Gastroesophageal sphincter (tissue), 4 donors: ENCODE results near the gene GPR171. TPM values are rescaled to one million over a fixed set of nuclear protein-coding genes. Genes with fewer than 3 reads are reported as not detected.

Experiments used
- ATAC-seq: fragments of 150-250 bp; one replicate; pipeline ENCODE4 v1.9.1; 2016; ENCODE audit warnings: mild to moderate bottlenecking, moderate library complexity
- H3K27ac ChIP-seq, 4 donors: fragments of 200-600 bp; sonication (generic) in 3 of 4; 1 replicate in 3 of 4; 2 replicates in 1 of 4; pipeline ENCODE4 v1.5.1; 2016 to 2019
- H3K27me3 ChIP-seq: fragments of 200-600 bp; sonication (generic); one replicate; pipeline ENCODE4 v1.5.1; 2019
- H3K36me3 ChIP-seq, 2 donors: fragments of 200-600 bp; sonication (generic); one replicate each; pipeline ENCODE4 v1.5.1; 2019; ENCODE audit warnings: control low read depth in 1 of 2
- H3K4me1 ChIP-seq, 3 donors: fragments of 200-600 bp; sonication (generic); 1 replicate in 2 of 3; 2 replicates in 1 of 3; pipeline ENCODE4 v1.5.1; 2016 to 2019; ENCODE audit warnings: control low read depth in 2 of 3
- H3K4me3 ChIP-seq, 2 donors: fragments of 200-600 bp; sonication (generic); one replicate each; pipeline ENCODE4 v1.5.1; 2019; ENCODE audit warnings: mild to moderate bottlenecking in 1 of 2, moderate library complexity in 1 of 2
- H3K9me3 ChIP-seq, 3 donors: fragments of 200-600 bp; sonication (generic); one replicate each; pipeline ENCODE4 v1.5.1; 2017 to 2019; ENCODE audit warnings: control low read depth in 2 of 3
- EP300 ChIP-seq: sonication (generic); formaldehyde crosslinking; IDR thresholded peaks from one replicate; pipeline ENCODE4 v1.6.1; 2017; ENCODE audit warnings: antibody characterized with exemption, mild to moderate bottlenecking
- POLR2A ChIP-seq, 2 donors: fragments of 450-650 bp; IDR thresholded peaks; one replicate each; pipeline ENCODE4 v1.6.1; 2017; ENCODE audit warnings: antibody characterized with exemption in 2 of 2, mild to moderate bottlenecking in 2 of 2, moderate library complexity in 1 of 2
- POLR2AphosphoS5 ChIP-seq: sonication (generic); formaldehyde crosslinking; IDR thresholded peaks from one replicate; pipeline ENCODE4 v1.6.1; 2017; ENCODE audit warnings: antibody characterized with exemption
- WGBS, 2 donors: methylation state at CpG; one replicate each; pipeline ENCODE4 v1.1.5; 2018; ENCODE audit warnings: low coverage in 1 of 2; 5-methylcytosine and 5-hydroxymethylcytosine counted together
- total RNA-seq, 4 donors: library from RNA; depleted of rRNA; stranded (reverse); fragments of >200 nt; gene quantifications; one replicate each; pipeline ENCODE4 v1.1.0, GENCODE V29; 2016
- TF ChIP-seq, protein P1 (sequence below), 4 experiments: fragments of 200-600 bp in 2 of 4; fragments of 450-650 bp in 2 of 4; sonication (generic) in 1 of 4; IDR thresholded peaks; one replicate each; pipeline ENCODE4 v1.5.1; 2017 to 2019; ENCODE audit warnings: antibody characterized with exemption in 4 of 4, mild to moderate bottlenecking in 2 of 4, moderate library complexity in 2 of 4

The GPR171 gene
- total RNA-seq, 4 donors from 2014 or later, result 0.31 to 4.3 (median 1.2) TPM

DNA sequence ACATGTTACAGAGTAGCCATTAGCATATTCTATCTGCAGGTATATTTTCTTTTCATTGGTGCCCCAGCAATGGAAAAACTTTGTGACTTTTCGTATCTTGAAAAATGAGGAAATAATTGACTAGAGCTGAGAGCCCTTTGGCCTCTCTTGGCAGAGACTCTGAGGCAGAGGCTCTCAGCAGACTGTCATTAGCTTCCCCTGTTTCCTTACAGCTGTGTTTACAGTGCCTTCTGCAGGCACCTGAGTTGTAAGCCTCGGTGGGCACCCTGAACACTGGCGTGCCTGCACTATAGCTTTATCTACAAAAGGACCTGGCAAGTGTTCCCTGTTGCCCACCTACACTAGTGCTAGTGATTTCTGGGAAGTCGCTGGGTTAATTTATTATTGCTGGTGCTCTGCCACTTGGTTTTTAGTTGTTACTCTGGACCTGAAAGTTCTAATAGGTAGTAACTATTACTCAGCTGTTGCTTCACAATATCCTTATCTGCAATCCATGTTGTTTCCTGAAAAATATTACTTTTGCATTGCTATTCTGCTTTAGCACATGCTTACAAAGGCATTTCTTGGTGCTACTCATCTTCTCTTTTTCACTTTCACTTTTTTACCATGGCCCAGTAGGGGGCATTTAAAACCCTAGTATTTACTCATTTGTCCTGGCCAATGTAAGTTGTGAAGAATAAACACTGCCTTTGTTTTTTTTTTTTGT lies 7.8 kb upstream of the GPR171 start:
- ATAC-seq, result peak; percentile 31
- Histone ChIP-seq H3K4me1 (no peaks in the 10 kb centered on the region), H3K36me3 (no peaks in the 10 kb centered on the region), H3K9me3 (no peaks in the 10 kb centered on the region), H3K4me3 (no peak overlapping the region), H3K27me3 (no peaks in the 10 kb centered on the region), H3K27ac (no peak overlapping the region)
- 48 to 70% methylated on average over 3 to 4 of the region's 4 CpGs for WGBS, 2 donors
- TF ChIP-seq, protein P1, sequence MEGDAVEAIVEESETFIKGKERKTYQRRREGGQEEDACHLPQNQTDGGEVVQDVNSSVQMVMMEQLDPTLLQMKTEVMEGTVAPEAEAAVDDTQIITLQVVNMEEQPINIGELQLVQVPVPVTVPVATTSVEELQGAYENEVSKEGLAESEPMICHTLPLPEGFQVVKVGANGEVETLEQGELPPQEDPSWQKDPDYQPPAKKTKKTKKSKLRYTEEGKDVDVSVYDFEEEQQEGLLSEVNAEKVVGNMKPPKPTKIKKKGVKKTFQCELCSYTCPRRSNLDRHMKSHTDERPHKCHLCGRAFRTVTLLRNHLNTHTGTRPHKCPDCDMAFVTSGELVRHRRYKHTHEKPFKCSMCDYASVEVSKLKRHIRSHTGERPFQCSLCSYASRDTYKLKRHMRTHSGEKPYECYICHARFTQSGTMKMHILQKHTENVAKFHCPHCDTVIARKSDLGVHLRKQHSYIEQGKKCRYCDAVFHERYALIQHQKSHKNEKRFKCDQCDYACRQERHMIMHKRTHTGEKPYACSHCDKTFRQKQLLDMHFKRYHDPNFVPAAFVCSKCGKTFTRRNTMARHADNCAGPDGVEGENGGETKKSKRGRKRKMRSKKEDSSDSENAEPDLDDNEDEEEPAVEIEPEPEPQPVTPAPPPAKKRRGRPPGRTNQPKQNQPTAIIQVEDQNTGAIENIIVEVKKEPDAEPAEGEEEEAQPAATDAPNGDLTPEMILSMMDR (IDR thresholded peaks at IDR 0.05), result no peak
- no peak for TF ChIP-seq POLR2AphosphoS5
- TF ChIP-seq POLR2A (IDR thresholded peaks at IDR 0.05), result no peak
- no peak for TF ChIP-seq EP300

DNA sequence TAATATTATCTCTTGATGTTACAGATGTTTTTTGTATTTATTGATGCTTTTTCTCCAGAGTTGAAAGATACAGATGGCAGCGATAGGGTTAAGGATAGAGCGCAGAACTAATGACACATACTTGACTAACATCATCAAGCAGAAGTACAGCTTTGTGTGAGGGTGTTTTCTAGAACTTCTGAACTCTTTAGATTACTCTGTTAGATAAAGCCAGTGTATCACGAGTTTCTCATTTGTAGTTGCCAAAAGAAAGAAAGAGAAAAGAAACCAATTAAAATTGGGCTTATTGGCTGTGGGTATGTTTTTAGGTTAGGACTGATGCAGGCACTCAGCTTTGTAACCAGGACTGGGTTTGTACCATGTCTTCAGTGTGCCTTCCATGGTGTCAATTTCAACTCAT lies 6.6 kb upstream of the GPR171 start:
- H3K4me1 ChIP-seq, result no peaks in the 10 kb centered on the region
- H3K27me3 ChIP-seq, result no peaks in the 10 kb centered on the region
- TF ChIP-seq POLR2A (IDR thresholded peaks at IDR 0.05) (no peak), POLR2AphosphoS5 (no peak), EP300 (no peak)
- TF ChIP-seq, protein P1 (IDR thresholded peaks at IDR 0.05), result no peak
- WGBS, 2 donors, result 83 to 96% methylated on average over 3 of the region's 3 CpGs
- H3K36me3 ChIP-seq, result no peaks in the 10 kb centered on the region
- H3K9me3 ChIP-seq, result no peaks in the 10 kb centered on the region
- ATAC-seq, result no peak
- H3K27ac ChIP-seq, result no peak overlapping the region
- H3K4me3 ChIP-seq, result no peak overlapping the region

DNA sequence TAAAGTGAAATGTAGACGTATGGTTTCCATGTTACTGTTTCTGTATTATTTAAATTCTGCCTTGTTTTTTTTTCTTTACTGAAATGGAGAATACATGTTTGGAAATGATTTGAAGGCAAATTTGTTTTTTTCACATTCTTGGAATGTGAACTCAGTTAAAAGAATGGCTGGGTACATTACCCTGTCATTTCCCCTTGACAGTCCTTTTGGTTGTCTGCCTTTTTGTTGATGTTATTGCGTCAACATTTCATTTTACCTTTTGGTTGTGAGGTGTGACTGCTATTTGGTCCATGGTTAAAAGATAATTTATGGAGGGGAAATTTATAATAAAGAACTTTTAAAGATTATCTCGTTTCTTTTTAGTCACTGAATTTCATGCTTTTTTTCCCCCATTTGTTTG lies 3.2 kb upstream of the GPR171 start:
- Histone ChIP-seq H3K27me3 (no peaks in the 10 kb centered on the region), H3K4me3 (no peak overlapping the region), H3K4me1 (no peaks in the 10 kb centered on the region), H3K36me3 (no peaks in the 10 kb centered on the region), H3K27ac (no peak overlapping the region), H3K9me3 (no peaks in the 10 kb centered on the region)
- ATAC-seq, result no peak
- TF ChIP-seq, protein P1 (IDR thresholded peaks at IDR 0.05), result no peak
- TF ChIP-seq POLR2AphosphoS5 (no peak), POLR2A (IDR thresholded peaks at IDR 0.05) (no peak)
- WGBS, 2 donors, result 75 to 84% methylated on average over 2 to 3 of the region's 3 CpGs

DNA sequence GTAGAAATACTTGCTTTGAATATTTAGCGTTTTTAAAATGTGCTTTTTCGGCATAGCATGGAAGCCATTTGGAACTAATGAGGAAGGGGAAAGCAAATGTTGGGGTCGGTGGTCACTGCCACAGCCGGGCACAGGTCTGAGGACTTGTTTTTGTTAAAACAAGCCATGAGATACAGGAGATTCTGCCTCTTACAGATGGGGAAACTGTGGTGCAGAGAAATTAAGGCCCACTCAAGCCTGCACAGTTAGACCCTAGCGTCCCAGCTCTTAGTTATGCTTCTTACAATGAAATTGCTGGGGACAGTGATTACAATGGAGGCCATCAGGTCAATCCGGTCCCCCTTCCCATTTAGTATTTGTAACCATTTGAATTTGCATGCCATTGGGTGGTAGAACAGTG lies 2.5 kb upstream of the GPR171 start:
- 90 to 98% methylated on average over 5 of the region's 6 CpGs for WGBS, 2 donors
- no peak overlapping the region for H3K27ac ChIP-seq
- no peaks in the 10 kb centered on the region for H3K36me3 ChIP-seq
- TF ChIP-seq POLR2AphosphoS5, result no peak
- TF ChIP-seq, protein P1 (IDR thresholded peaks at IDR 0.05), result no peak
- no peak overlapping the region for H3K4me3 ChIP-seq
- no peaks in the 10 kb centered on the region for H3K27me3 ChIP-seq
- no peaks in the 10 kb centered on the region for H3K9me3 ChIP-seq
- H3K4me1 ChIP-seq, result no peaks in the 10 kb centered on the region
- no peak for ATAC-seq

DNA sequence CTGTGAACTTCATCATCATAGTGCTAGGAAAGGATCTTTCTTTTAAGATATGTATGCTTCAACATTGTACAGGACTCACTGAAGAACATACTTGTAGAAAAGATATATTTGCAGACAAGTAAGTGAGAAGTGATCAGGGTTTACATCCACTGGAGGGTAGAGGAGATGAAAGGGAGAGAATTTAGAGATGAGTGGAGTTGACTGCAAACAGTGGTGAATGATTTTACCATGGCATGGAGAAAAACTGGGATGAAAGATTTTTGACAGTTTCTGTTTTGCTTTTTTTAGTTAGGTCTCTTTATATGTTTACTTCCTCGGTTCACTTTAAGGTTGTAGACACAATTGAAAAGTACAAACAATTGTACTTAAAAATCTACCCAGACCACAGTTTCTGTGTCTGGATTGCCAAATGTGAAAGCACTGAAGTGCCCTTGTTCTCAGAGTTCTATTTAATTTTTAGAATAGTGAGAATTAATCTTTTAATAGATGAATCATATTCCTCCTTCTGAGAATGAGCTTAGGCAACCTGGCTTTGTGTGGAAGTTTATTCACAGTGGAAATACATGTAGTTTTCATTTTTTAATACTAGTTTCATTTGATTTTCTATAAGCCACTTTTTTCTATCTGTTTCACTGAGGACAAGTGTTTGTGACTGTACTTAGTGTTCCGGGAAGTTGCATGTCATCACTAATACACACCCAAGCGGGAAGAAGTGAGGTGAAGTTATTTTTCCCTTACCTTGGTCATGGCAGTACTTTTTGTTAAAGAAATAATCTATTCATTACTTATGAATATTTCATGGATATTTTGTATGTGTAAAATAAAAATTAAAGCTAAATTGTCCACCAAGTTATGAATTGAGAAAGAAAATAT lies 1.8 kb upstream of the GPR171 start:
- ATAC-seq, result no peak
- H3K9me3 ChIP-seq, result no peaks in the 10 kb centered on the region
- H3K27ac ChIP-seq, result no peak overlapping the region
- TF ChIP-seq POLR2AphosphoS5 (no peak), EP300 (no peak), POLR2A (IDR thresholded peaks at IDR 0.05) (no peak)
- TF ChIP-seq, protein P1 (IDR thresholded peaks at IDR 0.05), result no peak
- H3K4me1 ChIP-seq, result no peaks in the 10 kb centered on the region
- H3K27me3 ChIP-seq, result no peaks in the 10 kb centered on the region
- H3K4me3 ChIP-seq, result no peak overlapping the region
- no peaks in the 10 kb centered on the region for H3K36me3 ChIP-seq
- 74 to 82% methylated on average over 3 of the region's 3 CpGs for WGBS, 2 donors
